SU-DHL-6 (cell line): Measurements from ENCODE around the gene P3H2.

Experiments
- H2AFZ ChIP-seq: fragments of 200-600 bp; sonication (generic); 2 replicates; pipeline ENCODE4 v1.6.1; 2014; ENCODE audit warnings: low read depth, mild to moderate bottlenecking, moderate library complexity, mixed read lengths, antibody characterized with exemption, low read length; ENCODE audit not compliant: severe bottlenecking
- H3F3A ChIP-seq: fragments of 200-600 bp; shearing (Covaris generic); 2 replicates; pipeline ENCODE4 v1.6.0; 2016; ENCODE audit warnings: antibody characterized with exemption, mild to moderate bottlenecking; ENCODE audit not compliant: insufficient read depth
- H3K27ac ChIP-seq: fragments of 200-600 bp; sonication (generic); 2 replicates; pipeline ENCODE4 v1.5.1; 2016; ENCODE audit warnings: low read depth, mild to moderate bottlenecking, low read length, moderate library complexity, mixed read lengths
- H3K27me3 ChIP-seq: fragments of 200-600 bp; sonication (generic), shearing (Covaris generic); 2 replicates; pipeline ENCODE4 v1.6.0; 2014; ENCODE audit warnings: mild to moderate bottlenecking, low read length
- H3K36me3 ChIP-seq: fragments of 200-600 bp; sonication (generic); 2 replicates; pipeline ENCODE4 v1.6.1; 2014; ENCODE audit warnings: mild to moderate bottlenecking, low read length, mixed read lengths
- H3K4me2 ChIP-seq: fragments of 300-600, 200-600 bp; shearing (Covaris generic), sonication (generic); 2 replicates; pipeline ENCODE4 v1.6.0; 2014; ENCODE audit warnings: low read length, low read depth, mild to moderate bottlenecking; ENCODE audit not compliant: poor library complexity, severe bottlenecking
- H3K4me3 ChIP-seq: fragments of 200-600 bp; sonication (generic); 2 replicates; pipeline ENCODE4 v1.5.1; 2014; ENCODE audit warnings: antibody characterized with exemption, low read length, mild to moderate bottlenecking, mixed read lengths; ENCODE audit not compliant: insufficient read depth, poor library complexity, severe bottlenecking
- H3K79me2 ChIP-seq: fragments of 200-600 bp; sonication (generic); 2 replicates; pipeline ENCODE4 v1.6.1; 2014; ENCODE audit warnings: mild to moderate bottlenecking, low read length, moderate library complexity; ENCODE audit not compliant: insufficient read depth
- H3K9ac ChIP-seq: fragments of 200-600 bp; sonication (generic); 2 replicates; pipeline ENCODE4 v1.7.0; 2014; ENCODE audit warnings: mild to moderate bottlenecking, low read length
- H3K9me2 ChIP-seq: fragments of 200-600 bp; sonication (generic); replicated peaks from 2 replicates; pipeline ENCODE4 v1.6.1; 2014; ENCODE audit warnings: low read length; ENCODE audit not compliant: insufficient read depth
- H3K9me3 ChIP-seq: fragments of 200-600 bp; sonication (generic); 2 replicates; pipeline ENCODE4 v1.6.1; 2014; ENCODE audit warnings: low read length, mixed read lengths; ENCODE audit not compliant: insufficient read depth
- H4K20me1 ChIP-seq: fragments of 200-600 bp; sonication (generic); 2 replicates; pipeline ENCODE4 v1.6.1; 2014; ENCODE audit warnings: low read depth, mild to moderate bottlenecking, antibody characterized with exemption, low read length, moderate library complexity, mixed read lengths
- EZH2phosphoT487 ChIP-seq: fragments of 200-600 bp; sonication (generic), shearing (Covaris generic); conservative IDR thresholded peaks from 2 replicates; pipeline ENCODE4 v1.6.1; 2018; ENCODE audit warnings: mild to moderate bottlenecking, antibody characterized with exemption, low read length, moderate library complexity, mixed read lengths
- TF ChIP-seq, protein P1 (sequence below): fragments of 200-600 bp; sonication (generic); IDR thresholded peaks from one replicate; pipeline ENCODE4 v1.5.1; 2017; ENCODE audit warnings: antibody characterized with exemption, mild to moderate bottlenecking, low read length, moderate library complexity; ENCODE audit not compliant: insufficient read depth, poor library complexity, severe bottlenecking

The P3H2 gene

DNA sequence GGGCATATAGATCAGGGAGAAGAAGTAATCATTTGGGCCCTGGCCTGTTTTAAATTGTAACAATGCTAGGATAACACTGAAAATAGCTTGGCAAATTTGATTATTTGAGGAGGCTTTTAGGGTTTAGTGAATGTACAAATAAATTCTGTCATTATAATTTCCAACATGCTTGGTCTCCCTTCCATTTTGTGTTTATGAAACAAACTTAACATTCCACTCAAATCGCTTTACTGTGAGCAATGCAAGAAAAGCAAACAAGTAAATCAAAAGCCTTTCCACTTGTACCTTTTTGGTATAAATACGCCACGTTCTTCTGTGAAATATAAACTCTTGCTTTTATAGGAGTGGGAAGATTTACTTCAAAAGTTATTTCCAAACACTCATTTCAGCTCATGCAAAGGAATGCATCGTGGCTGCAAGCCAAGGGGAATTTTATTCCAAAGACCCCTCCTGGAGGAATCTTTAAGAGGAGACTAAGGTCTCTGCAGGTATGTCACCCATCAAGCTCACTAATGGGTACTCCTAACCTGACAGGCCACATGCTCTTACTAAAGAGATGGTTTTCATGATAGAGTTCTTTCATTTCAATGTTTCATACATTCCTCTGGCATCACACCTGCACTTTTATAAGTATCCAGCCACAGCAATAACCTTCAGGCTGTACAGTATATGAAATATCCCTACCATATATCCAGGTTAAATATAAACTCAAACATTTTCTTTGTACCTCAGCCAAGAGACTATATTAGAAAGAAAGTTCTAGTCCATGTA is 115.2 kb downstream of the P3H2 start:
- no peak overlapping the region for H3K9ac ChIP-seq

DNA sequence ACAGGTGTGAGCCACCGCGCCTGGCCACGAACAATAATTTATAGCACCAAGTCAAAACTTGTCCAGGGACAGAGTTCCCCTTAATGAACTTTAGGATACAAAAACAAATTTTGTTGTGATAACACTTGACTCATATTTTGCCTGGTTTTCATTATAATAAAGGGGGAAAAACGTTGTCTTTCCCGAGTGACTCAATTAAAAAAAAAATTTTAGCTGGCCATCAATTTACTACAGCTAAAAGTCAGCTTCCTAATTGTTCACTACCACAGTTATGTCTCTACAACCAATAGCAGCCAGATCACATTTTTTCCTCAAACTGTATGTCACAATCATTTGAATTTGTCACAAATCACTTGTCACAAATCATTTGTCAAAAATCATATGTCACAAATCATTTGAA is 116.0 kb downstream of the P3H2 start:
- H3K4me2 ChIP-seq: no peak overlapping the region
- H3K4me3 ChIP-seq: no peak overlapping the region
- H3F3A ChIP-seq: no peaks in the 10 kb centered on the region
- H4K20me1 ChIP-seq: no peaks in the 10 kb centered on the region
- no peaks in the 10 kb centered on the region for H3K9me3 ChIP-seq
- H3K36me3 ChIP-seq: no peaks in the 10 kb centered on the region
- TF ChIP-seq, protein P1, sequence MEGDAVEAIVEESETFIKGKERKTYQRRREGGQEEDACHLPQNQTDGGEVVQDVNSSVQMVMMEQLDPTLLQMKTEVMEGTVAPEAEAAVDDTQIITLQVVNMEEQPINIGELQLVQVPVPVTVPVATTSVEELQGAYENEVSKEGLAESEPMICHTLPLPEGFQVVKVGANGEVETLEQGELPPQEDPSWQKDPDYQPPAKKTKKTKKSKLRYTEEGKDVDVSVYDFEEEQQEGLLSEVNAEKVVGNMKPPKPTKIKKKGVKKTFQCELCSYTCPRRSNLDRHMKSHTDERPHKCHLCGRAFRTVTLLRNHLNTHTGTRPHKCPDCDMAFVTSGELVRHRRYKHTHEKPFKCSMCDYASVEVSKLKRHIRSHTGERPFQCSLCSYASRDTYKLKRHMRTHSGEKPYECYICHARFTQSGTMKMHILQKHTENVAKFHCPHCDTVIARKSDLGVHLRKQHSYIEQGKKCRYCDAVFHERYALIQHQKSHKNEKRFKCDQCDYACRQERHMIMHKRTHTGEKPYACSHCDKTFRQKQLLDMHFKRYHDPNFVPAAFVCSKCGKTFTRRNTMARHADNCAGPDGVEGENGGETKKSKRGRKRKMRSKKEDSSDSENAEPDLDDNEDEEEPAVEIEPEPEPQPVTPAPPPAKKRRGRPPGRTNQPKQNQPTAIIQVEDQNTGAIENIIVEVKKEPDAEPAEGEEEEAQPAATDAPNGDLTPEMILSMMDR: no peak
- no peak for TF ChIP-seq EZH2phosphoT487
- H3K27ac ChIP-seq: no peak overlapping the region
- H3K79me2 ChIP-seq: no peaks in the 10 kb centered on the region
- no peak overlapping the region for H3K9ac ChIP-seq
- H3K27me3 ChIP-seq: no peaks in the 10 kb centered on the region
- no peak overlapping the region for H2AFZ ChIP-seq
- no peaks in the 10 kb centered on the region for H3K9me2 ChIP-seq

More for the DNA sequence above, 115.2 kb downstream of the P3H2 start:
- no peaks in the 10 kb centered on the region for H4K20me1 ChIP-seq
- H3K27me3 ChIP-seq: no peaks in the 10 kb centered on the region
- no peaks in the 10 kb centered on the region for H3F3A ChIP-seq
- TF ChIP-seq EZH2phosphoT487: no peak
- TF ChIP-seq, protein P1: no peak
- H3K27ac ChIP-seq: no peak overlapping the region
- no peaks in the 10 kb centered on the region for H3K9me3 ChIP-seq
- no peak overlapping the region for H2AFZ ChIP-seq
- no peaks in the 10 kb centered on the region for H3K9me2 ChIP-seq
- H3K4me2 ChIP-seq: no peak overlapping the region
- H3K36me3 ChIP-seq: no peaks in the 10 kb centered on the region
- H3K4me3 ChIP-seq: no peak overlapping the region
- no peaks in the 10 kb centered on the region for H3K79me2 ChIP-seq

DNA sequence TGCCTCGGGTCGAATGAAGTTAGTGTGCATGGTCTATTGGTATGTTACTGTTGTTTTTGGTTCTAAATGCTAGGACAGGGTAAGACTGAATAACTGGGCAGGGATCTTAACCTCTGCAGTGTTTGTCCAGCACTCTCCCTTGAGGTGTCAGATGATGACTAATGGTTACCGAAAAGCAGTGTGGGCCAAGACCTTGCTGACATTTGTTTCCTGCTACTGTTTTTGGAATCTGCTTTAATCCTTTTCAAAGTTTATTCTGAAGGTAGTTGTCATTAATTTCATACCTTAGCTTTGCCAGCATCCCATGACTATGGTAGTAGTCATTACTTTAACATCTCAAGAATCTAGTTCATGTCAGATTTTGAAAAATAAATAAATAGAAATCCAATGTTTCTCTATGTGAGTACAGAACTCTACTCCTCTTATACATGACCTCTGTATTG is 117.0 kb downstream of the P3H2 start:
- Histone ChIP-seq H3K4me3 (no peak overlapping the region), H3K27ac (no peak overlapping the region), H2AFZ (no peak overlapping the region), H3F3A (no peaks in the 10 kb centered on the region), H3K79me2 (no peaks in the 10 kb centered on the region), H3K9me2 (no peaks in the 10 kb centered on the region), H3K36me3 (no peaks in the 10 kb centered on the region), H3K27me3 (no peaks in the 10 kb centered on the region), H3K9me3 (no peaks in the 10 kb centered on the region), H4K20me1 (no peaks in the 10 kb centered on the region), H3K9ac (no peak overlapping the region), H3K4me2 (no peak overlapping the region)
- no peak for TF ChIP-seq EZH2phosphoT487
- TF ChIP-seq, protein P1: no peak
